OCI-LY7 (cell line): ENCODE results near the gene PDCD1. TPM values are rescaled to one million over a fixed set of nuclear protein-coding genes. Genes with fewer than 3 reads are reported as not detected.
A peak's percentile ranks its signal among the peaks of the same experiment; 100 is the strongest.

Experiments used
- BruUV-seq: library from RNA; stranded (reverse); fragments of 400-500 nt; replicated peaks from 2 replicates; lab custom pipeline; 2021; lab: Mats Ljungman, UMichigan
- CTCF ChIA-PET: fragments of 300-600 bp; sonication (Branson Sonifier 250); formaldehyde crosslinking; loops from one replicate; lab custom pipeline; 2022; ENCODE audit warnings: antibody characterized with exemption; ENCODE audit not compliant: unreplicated experiment; lab: Charles Lee
- POLR2A ChIA-PET: fragments of 300-600 bp; sonication (Branson Sonifier 250); formaldehyde crosslinking; loops from one replicate; lab custom pipeline; 2022; ENCODE audit warnings: antibody characterized with exemption; lab: Charles Lee
- DNase-seq: peaks from one replicate; pipeline ENCODE4 v3.0.0-alpha.2; 2015; ENCODE audit warnings: low spot score
- H2AFZ ChIP-seq: fragments of 200-600 bp; sonication (generic), shearing (Covaris generic); 2 replicates; pipeline ENCODE4 v1.6.1; 2014; ENCODE audit warnings: mild to moderate bottlenecking, antibody characterized with exemption, low read length, moderate library complexity
- H3K27ac ChIP-seq: fragments of 200-600 bp; sonication (generic); 2 replicates; pipeline ENCODE4 v1.5.1; 2014; ENCODE audit warnings: mixed run types, low read depth, mild to moderate bottlenecking, moderate library complexity, low read length, inconsistent platforms; ENCODE audit not compliant: poor library complexity, severe bottlenecking
- H3K36me3 ChIP-seq: fragments of 200-600 bp; sonication (generic); 2 replicates; pipeline ENCODE4 v1.6.1; 2014; ENCODE audit warnings: mild to moderate bottlenecking, antibody characterized with exemption, low read length, moderate library complexity, mixed read lengths; ENCODE audit not compliant: insufficient read depth
- H3K4me1 ChIP-seq: fragments of 200-600 bp; sonication (generic); 2 replicates; pipeline ENCODE4 v1.5.1; 2014; ENCODE audit warnings: mild to moderate bottlenecking, low read length; ENCODE audit not compliant: insufficient read depth, poor library complexity, severe bottlenecking
- H3K4me2 ChIP-seq: fragments of 200-600 bp; sonication (generic); 2 replicates; pipeline ENCODE4 v1.6.1; 2014; ENCODE audit warnings: mild to moderate bottlenecking, low read length
- H3K4me3 ChIP-seq: fragments of 200-600 bp; sonication (generic); 2 replicates; pipeline ENCODE4 v1.5.1; 2014; ENCODE audit warnings: mild to moderate bottlenecking, low read depth, low read length; ENCODE audit not compliant: poor library complexity, severe bottlenecking
- H3K79me2 ChIP-seq: fragments of 200-600 bp; sonication (generic); 2 replicates; pipeline ENCODE4 v1.6.1; 2016; ENCODE audit warnings: low read depth, mild to moderate bottlenecking, low read length, moderate library complexity, mixed read lengths; ENCODE audit not compliant: insufficient read depth
- H3K9me2 ChIP-seq: fragments of 200-600 bp; sonication (generic); 2 replicates; pipeline ENCODE4 v1.6.1; 2016; ENCODE audit warnings: mild to moderate bottlenecking, low read length, mixed read lengths; ENCODE audit not compliant: insufficient read depth
- H3K9me3 ChIP-seq: fragments of 200-600 bp; sonication (generic); 2 replicates; pipeline ENCODE4 v1.6.1; 2014; ENCODE audit warnings: mild to moderate bottlenecking, mixed run types, low read length, mixed read lengths
- H4K20me1 ChIP-seq: fragments of 200-600 bp; sonication (generic); 2 replicates; pipeline ENCODE4 v1.6.1; 2014; ENCODE audit warnings: mild to moderate bottlenecking, antibody characterized with exemption, low read length, moderate library complexity, mixed read lengths; ENCODE audit not compliant: insufficient read depth
- CTCF ChIP-seq: fragments of 200-600 bp; sonication (generic); conservative IDR thresholded peaks from 2 replicates; pipeline ENCODE4 v1.5.1; 2014; ENCODE audit warnings: mild to moderate bottlenecking, antibody characterized with exemption, low read length, moderate library complexity, mixed read lengths
- EZH2phosphoT487 ChIP-seq: fragments of 200-600 bp; sonication (generic); IDR thresholded peaks from 2 replicates; pipeline ENCODE4 v1.6.1; 2018; ENCODE audit warnings: low read depth, borderline replicate concordance, mild to moderate bottlenecking, mixed run types, antibody characterized with exemption, low read length, moderate library complexity, mixed read lengths
- intact Hi-C: fragments of 100-400 bp; cut with micrococcal nuclease; formaldehyde crosslinking; loops from one replicate; pipeline ENCODE4 v1.10.0; 2022; ENCODE audit not compliant: unreplicated experiment
- total RNA-seq, 2 experiments: library from RNA; depleted of rRNA in 1 of 2; stranded (reverse); fragments of >200 nt in 1 of 2; shearing (Covaris generic) in 1 of 2; gene quantifications; 2 replicates each; pipeline ENCODE4 v1.2.3, GENCODE V29; 2014 to 2022

PDCD1 gene
- total RNA-seq, 2 experiments from 2014 or later: not detected

GRCh38 chr2:241859017-241859435, 332 bp upstream of the PDCD1 start:
- no peaks in the 10 kb centered on the region for H3K79me2 ChIP-seq
- intact Hi-C loops: no loop called here
- no peak for TF ChIP-seq CTCF
- no peak for TF ChIP-seq EZH2phosphoT487

GRCh38 chr2:241857572-241858121, 1.0 kb downstream of the PDCD1 start:
- TF ChIP-seq CTCF (no peak), EZH2phosphoT487 (no peak)
- H3K4me1 ChIP-seq: peaks cover 14% of the 10 kb centered on the region
- H3K27ac ChIP-seq: no peak overlapping the region
- no peaks in the 10 kb centered on the region for H3K79me2 ChIP-seq
- POLR2A ChIA-PET: no interaction called here
- no peak overlapping the region for H3K4me3 ChIP-seq
- intact Hi-C loops: no loop called here
- CTCF ChIA-PET: no interaction called here
- H3K9me3 ChIP-seq: no peaks in the 10 kb centered on the region
- H2AFZ ChIP-seq: no peak overlapping the region
- no TSS peak for BruUV-seq
- DNase-seq: no peak
- H3K36me3 ChIP-seq: no peaks in the 10 kb centered on the region
- H3K4me2 ChIP-seq: no peak overlapping the region
- H4K20me1 ChIP-seq: no peaks in the 10 kb centered on the region
- no peaks in the 10 kb centered on the region for H3K9me2 ChIP-seq

More at GRCh38 chr2:241859017-241859435, 332 bp upstream of the PDCD1 start:
- Histone ChIP-seq H3K4me3 (no peak overlapping the region), H4K20me1 (no peaks in the 10 kb centered on the region), H3K4me2 (peak overlapping the region; percentile 57; the same call in 1 of the 2 replicates), H3K9me3 (peaks cover under 1% of the 10 kb centered on the region; the same call in 1 of the 2 replicates), H3K4me1 (peaks cover 14% of the 10 kb centered on the region), H2AFZ (peak overlapping the region; percentile 8; the same call in 1 of the 2 replicates), H3K36me3 (no peaks in the 10 kb centered on the region), H3K9me2 (no peaks in the 10 kb centered on the region), H3K27ac (no peak overlapping the region)
- no TSS peak for BruUV-seq
- POLR2A ChIA-PET: no interaction called here
- CTCF ChIA-PET: no interaction called here
- no peak for DNase-seq

- H3K4me3 ChIP-seq: no peak overlapping the region
- peaks cover 14% of the 10 kb centered on the region for H3K4me1 ChIP-seq
- no peaks in the 10 kb centered on the region for H3K9me3 ChIP-seq
- no peaks in the 10 kb centered on the region for H4K20me1 ChIP-seq
- no peaks in the 10 kb centered on the region for H3K79me2 ChIP-seq
- CTCF ChIA-PET: no interaction called here
- POLR2A ChIA-PET: no interaction called here
- no peaks in the 10 kb centered on the region for H3K9me2 ChIP-seq
- intact Hi-C loops: no loop called here
- H2AFZ ChIP-seq: no peak overlapping the region
- no peak for DNase-seq
- no peak overlapping the region for H3K4me2 ChIP-seq
- no TSS peak for BruUV-seq
- H3K36me3 ChIP-seq: no peaks in the 10 kb centered on the region
- no peak overlapping the region for H3K27ac ChIP-seq
- TF ChIP-seq EZH2phosphoT487 (no peak), CTCF (no peak)
These were observed 1.6 kb downstream of the PDCD1 start for GRCh38 chr2:241857041-241857541.
